T-helper 1 cell treated with Interleukin-12 subunit alpha and Interleukin-12 subunit beta and Interleukin-4 antibody, amounts not matched to agents 30 μg/mL and 1 μg/mL, for 36 hours (primary cell): ENCODE measurements around the gene ETV3L.

ENCODE experiments used
- H3K27ac Mint-ChIP-seq: one replicate; pipeline ENCODE4 v1.8.0; 2021; ENCODE audit warnings: mild to moderate bottlenecking, mixed read lengths
- H3K27me3 Mint-ChIP-seq: one replicate; pipeline ENCODE4 v1.8.0; 2021; ENCODE audit warnings: low read depth, mixed read lengths
- H3K36me3 Mint-ChIP-seq: one replicate; pipeline ENCODE4 v1.8.0; 2021; ENCODE audit warnings: low read depth, mixed read lengths
- H3K4me1 Mint-ChIP-seq: one replicate; pipeline ENCODE4 v1.8.0; 2021; ENCODE audit warnings: low read depth, mixed read lengths
- H3K4me3 Mint-ChIP-seq: one replicate; pipeline ENCODE4 v1.8.0; 2021; ENCODE audit warnings: mild to moderate bottlenecking, moderate library complexity, mixed read lengths
- H3K9me3 Mint-ChIP-seq: one replicate; pipeline ENCODE4 v1.8.0; 2021; ENCODE audit warnings: mixed read lengths

Gene ETV3L

DNA sequence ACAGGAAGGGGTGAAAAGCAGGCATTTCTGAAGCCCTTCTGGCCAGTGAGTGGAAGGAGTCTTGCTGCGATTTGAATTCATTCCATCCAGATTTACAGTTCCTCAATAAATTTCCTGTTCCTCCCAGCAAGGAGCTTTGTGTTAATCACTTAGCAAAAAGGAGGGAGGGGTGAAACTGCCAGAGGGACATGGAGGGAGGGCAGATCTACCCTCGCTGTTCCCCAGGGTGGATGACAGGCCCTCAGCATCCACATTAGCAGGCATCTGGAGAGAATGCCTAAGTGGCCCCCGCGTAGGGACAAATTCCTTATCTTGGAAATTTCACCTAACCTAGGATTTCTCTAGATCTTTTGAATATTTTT, 37.4 kb upstream of the ETV3L start:
- peak overlapping the region; percentile 89 for H3K27ac Mint-ChIP-seq
- peaks cover 61% of the 10 kb centered on the region for H3K4me1 Mint-ChIP-seq
- no peaks in the 10 kb centered on the region for H3K9me3 Mint-ChIP-seq
- peak overlapping the region; percentile 94 for H3K4me3 Mint-ChIP-seq
- H3K36me3 Mint-ChIP-seq: peaks cover 43% of the 10 kb centered on the region
- no peaks in the 10 kb centered on the region for H3K27me3 Mint-ChIP-seq

GRCh38 chr1:157136133-157136532, 36.5 kb upstream of the ETV3L start:
- Mint-ChIP-seq H3K4me1 (peaks cover 70% of the 10 kb centered on the region), H3K27ac (peak overlapping the region; percentile 89), H3K36me3 (peaks cover 52% of the 10 kb centered on the region), H3K4me3 (peak overlapping the region; percentile 94), H3K9me3 (no peaks in the 10 kb centered on the region), H3K27me3 (no peaks in the 10 kb centered on the region)

- Mint-ChIP-seq H3K4me1 (peaks cover 71% of the 10 kb centered on the region), H3K36me3 (peaks cover 56% of the 10 kb centered on the region), H3K9me3 (no peaks in the 10 kb centered on the region), H3K27me3 (no peaks in the 10 kb centered on the region), H3K4me3 (peak overlapping the region; percentile 94), H3K27ac (peak overlapping the region; percentile 65)
Measured at GRCh38 chr1:157135646-157136045, 36.0 kb upstream of the ETV3L start.

DNA sequence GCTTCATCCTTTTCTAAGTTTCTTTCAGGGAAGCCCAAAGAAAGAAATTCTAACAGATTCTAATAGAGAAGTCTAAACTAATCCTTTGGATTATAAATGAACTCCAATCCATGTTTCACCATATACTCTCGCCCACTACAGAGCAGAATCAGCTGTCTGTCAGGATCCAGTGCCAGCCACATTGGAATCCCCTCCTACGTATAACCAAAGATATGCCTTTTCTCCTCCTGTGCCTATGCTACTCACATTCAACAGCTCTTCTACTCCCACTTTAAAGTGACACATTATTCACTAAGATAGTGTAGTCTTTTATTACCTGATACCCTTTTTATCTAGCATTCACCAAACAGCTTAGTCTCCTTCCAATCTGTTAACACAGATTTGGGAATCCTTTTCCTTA, 35.5 kb upstream of the ETV3L start:
- H3K27ac Mint-ChIP-seq: peak overlapping the region; percentile 65
- no peaks in the 10 kb centered on the region for H3K27me3 Mint-ChIP-seq
- peak overlapping the region; percentile 94 for H3K4me3 Mint-ChIP-seq
- H3K9me3 Mint-ChIP-seq: no peaks in the 10 kb centered on the region
- H3K4me1 Mint-ChIP-seq: peaks cover 68% of the 10 kb centered on the region
- peaks cover 59% of the 10 kb centered on the region for H3K36me3 Mint-ChIP-seq

GRCh38 chr1:157134442-157134841, 34.8 kb upstream of the ETV3L start:
- Mint-ChIP-seq H3K9me3 (no peaks in the 10 kb centered on the region), H3K4me1 (peaks cover 66% of the 10 kb centered on the region)

GRCh38 chr1:157133426-157133825, 33.8 kb upstream of the ETV3L start:
- peak overlapping the region; percentile 63 for H3K4me3 Mint-ChIP-seq

More at GRCh38 chr1:157134442-157134841, 34.8 kb upstream of the ETV3L start:
- peak overlapping the region; percentile 52 for H3K27ac Mint-ChIP-seq
- H3K4me3 Mint-ChIP-seq: peak overlapping the region; percentile 43
- H3K27me3 Mint-ChIP-seq: no peaks in the 10 kb centered on the region
- H3K36me3 Mint-ChIP-seq: peaks cover 59% of the 10 kb centered on the region

GRCh38 chr1:157132616-157133167, 33.1 kb upstream of the ETV3L start:
- no peaks in the 10 kb centered on the region for H3K9me3 Mint-ChIP-seq
- H3K27me3 Mint-ChIP-seq: no peaks in the 10 kb centered on the region
- H3K27ac Mint-ChIP-seq: peak overlapping the region; percentile 72
- peak overlapping the region; percentile 58 for H3K4me3 Mint-ChIP-seq
- H3K36me3 Mint-ChIP-seq: peaks cover 68% of the 10 kb centered on the region
- peaks cover 64% of the 10 kb centered on the region for H3K4me1 Mint-ChIP-seq

More at GRCh38 chr1:157133426-157133825, 33.8 kb upstream of the ETV3L start:
- Mint-ChIP-seq H3K27ac (peak overlapping the region; percentile 72), H3K9me3 (no peaks in the 10 kb centered on the region), H3K36me3 (peaks cover 63% of the 10 kb centered on the region), H3K4me1 (peaks cover 61% of the 10 kb centered on the region), H3K27me3 (no peaks in the 10 kb centered on the region)

GRCh38 chr1:157132111-157132510, 32.5 kb upstream of the ETV3L start:
- Mint-ChIP-seq H3K27me3 (no peaks in the 10 kb centered on the region), H3K27ac (peak overlapping the region; percentile 27), H3K9me3 (no peaks in the 10 kb centered on the region), H3K36me3 (peaks cover 65% of the 10 kb centered on the region), H3K4me3 (peak overlapping the region; percentile 58), H3K4me1 (peaks cover 61% of the 10 kb centered on the region)

DNA sequence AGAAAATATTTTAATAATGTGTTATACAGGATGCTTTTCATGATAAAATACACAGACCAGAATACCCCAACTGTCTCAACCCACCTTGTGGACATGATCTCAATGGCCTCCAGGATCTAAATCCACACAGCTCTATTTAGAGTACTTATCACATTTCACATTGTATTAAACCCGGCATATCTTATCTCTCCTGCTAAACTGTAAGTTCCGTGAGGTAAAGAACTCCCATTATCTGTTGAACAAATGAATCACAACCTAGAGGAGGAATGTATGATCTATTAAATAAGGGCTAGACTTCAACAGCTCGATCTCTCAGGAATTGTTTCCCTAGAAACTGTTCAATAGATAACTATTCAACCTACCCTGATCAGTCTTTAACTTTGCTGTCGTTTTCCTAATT, 31.7 kb upstream of the ETV3L start:
- Mint-ChIP-seq H3K36me3 (peaks cover 66% of the 10 kb centered on the region), H3K9me3 (no peaks in the 10 kb centered on the region), H3K4me3 (no peak overlapping the region), H3K27ac (peak overlapping the region; percentile 12), H3K27me3 (no peaks in the 10 kb centered on the region), H3K4me1 (peaks cover 52% of the 10 kb centered on the region)

DNA sequence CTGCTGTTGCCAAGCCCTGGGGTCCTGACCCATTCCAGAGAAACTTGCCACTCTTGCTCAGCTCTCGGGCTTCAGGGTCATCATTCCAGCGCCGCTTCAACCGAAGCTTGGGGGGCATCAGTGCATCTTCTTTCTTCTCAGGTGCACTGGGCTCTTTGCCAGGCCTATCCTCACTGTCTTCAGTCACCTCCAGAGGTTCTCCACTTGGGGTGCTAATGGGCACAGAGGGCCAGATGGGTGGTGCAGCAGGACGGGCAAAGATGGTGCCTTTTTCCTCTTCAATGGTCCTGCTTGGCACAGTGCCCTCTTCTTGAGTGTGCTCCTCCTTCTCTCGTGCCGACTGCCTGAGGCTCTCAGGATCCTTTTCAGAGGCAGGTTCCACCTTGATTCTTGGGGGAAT, 25.2 kb upstream of the ETV3L start:
- no peaks in the 10 kb centered on the region for H3K9me3 Mint-ChIP-seq
- no peaks in the 10 kb centered on the region for H3K27me3 Mint-ChIP-seq
- peaks cover 47% of the 10 kb centered on the region for H3K36me3 Mint-ChIP-seq
- H3K4me3 Mint-ChIP-seq: no peak overlapping the region
- H3K4me1 Mint-ChIP-seq: peaks cover 28% of the 10 kb centered on the region
- no peak overlapping the region for H3K27ac Mint-ChIP-seq

DNA sequence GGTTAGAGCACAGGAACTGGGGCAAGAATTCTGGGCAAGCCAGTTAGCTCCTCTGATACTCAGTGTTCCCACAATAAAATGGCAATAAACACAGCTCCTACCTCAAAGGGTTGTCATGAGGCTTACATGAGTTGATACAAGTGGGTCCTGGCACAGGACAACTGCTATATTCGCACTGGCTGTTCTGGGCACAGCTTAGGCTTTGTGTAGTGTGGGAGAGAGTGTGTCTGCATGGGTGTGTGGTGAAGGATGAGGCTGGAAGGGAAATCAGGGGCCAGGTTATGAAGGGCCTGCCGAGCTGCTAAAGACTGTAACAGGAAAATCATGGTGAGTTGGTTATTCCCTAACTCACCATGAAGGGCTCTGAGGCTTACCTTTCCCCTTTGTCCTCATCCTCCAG, 19.8 kb upstream of the ETV3L start:
- H3K27ac Mint-ChIP-seq: no peak overlapping the region

GRCh38 chr1:157119008-157119407, 19.4 kb upstream of the ETV3L start:
- H3K4me3 Mint-ChIP-seq: no peak overlapping the region
- peaks cover 17% of the 10 kb centered on the region for H3K4me1 Mint-ChIP-seq
- H3K36me3 Mint-ChIP-seq: peaks cover 17% of the 10 kb centered on the region
- no peak overlapping the region for H3K27ac Mint-ChIP-seq
- no peaks in the 10 kb centered on the region for H3K9me3 Mint-ChIP-seq
- H3K27me3 Mint-ChIP-seq: no peaks in the 10 kb centered on the region

More for the DNA sequence above, 19.8 kb upstream of the ETV3L start:
- H3K4me1 Mint-ChIP-seq: peaks cover 21% of the 10 kb centered on the region
- H3K9me3 Mint-ChIP-seq: no peaks in the 10 kb centered on the region
- H3K4me3 Mint-ChIP-seq: no peak overlapping the region
- peaks cover 21% of the 10 kb centered on the region for H3K36me3 Mint-ChIP-seq
- no peaks in the 10 kb centered on the region for H3K27me3 Mint-ChIP-seq

DNA sequence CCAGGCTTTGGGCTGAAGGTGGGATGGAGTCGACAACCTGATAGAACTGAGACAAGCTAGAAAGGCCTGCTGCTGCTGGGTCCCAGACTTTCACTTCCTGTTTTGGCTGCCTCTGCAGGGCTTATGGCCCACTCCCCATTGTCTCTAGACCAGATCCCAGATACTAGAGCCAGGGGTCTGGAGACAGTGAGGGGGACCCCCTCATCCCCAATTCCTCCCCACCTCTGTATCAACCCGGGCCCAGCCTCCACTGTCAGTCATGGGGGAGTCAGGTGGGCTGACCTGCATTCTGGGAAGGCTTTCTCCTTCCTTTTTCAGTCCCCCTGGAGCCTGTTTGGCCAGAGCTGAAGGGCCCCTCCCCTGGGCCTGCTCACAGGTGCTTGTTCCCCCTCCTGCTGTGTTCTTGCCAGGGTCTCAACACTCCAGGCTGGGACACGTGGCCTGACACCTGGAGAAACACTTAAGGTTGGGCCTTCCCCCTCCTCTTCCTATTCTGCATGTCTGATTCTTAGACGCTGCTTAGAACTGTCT, 18.0 kb upstream of the ETV3L start:
- no peaks in the 10 kb centered on the region for H3K9me3 Mint-ChIP-seq
- H3K36me3 Mint-ChIP-seq: peaks cover 4% of the 10 kb centered on the region
- peaks cover 10% of the 10 kb centered on the region for H3K4me1 Mint-ChIP-seq
- no peak overlapping the region for H3K27ac Mint-ChIP-seq
- no peak overlapping the region for H3K4me3 Mint-ChIP-seq
- no peaks in the 10 kb centered on the region for H3K27me3 Mint-ChIP-seq

DNA sequence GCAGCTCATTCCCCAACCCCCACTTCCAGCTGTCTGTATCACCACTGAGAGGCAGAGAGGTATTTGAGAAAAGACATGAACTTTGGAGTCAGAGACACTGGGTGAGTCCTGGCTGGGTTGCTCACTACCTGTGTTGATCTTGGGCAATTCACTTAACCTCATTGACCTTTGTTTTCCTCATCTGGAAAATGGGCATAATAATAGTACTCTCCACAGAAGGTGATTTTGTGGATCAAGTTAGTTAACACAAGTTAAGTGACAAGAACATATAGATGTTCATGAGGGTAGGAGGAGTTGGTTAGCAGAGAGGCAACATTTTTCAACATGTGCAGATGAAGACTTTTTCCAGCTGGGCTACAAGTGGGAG, 17.1 kb upstream of the ETV3L start:
- Mint-ChIP-seq H3K36me3 (peaks cover 4% of the 10 kb centered on the region), H3K9me3 (no peaks in the 10 kb centered on the region), H3K4me3 (no peak overlapping the region), H3K27ac (peak overlapping the region; percentile 21), H3K27me3 (peaks cover 4% of the 10 kb centered on the region), H3K4me1 (peaks cover 12% of the 10 kb centered on the region)

- H3K27ac Mint-ChIP-seq: peak overlapping the region; percentile 21
- peaks cover 6% of the 10 kb centered on the region for H3K27me3 Mint-ChIP-seq
- H3K36me3 Mint-ChIP-seq: peaks cover 4% of the 10 kb centered on the region
- peaks cover 12% of the 10 kb centered on the region for H3K4me1 Mint-ChIP-seq
- H3K9me3 Mint-ChIP-seq: no peaks in the 10 kb centered on the region
- no peak overlapping the region for H3K4me3 Mint-ChIP-seq
Measured at GRCh38 chr1:157115851-157116736, 16.5 kb upstream of the ETV3L start.
